Neural cell (in vitro differentiated cells): Measurements from ENCODE around the gene SRRM5. TPM values are rescaled to one million over a fixed set of nuclear protein-coding genes. Genes with fewer than 3 reads are reported as not detected.

Source experiments
- H2AFZ ChIP-seq: fragments of 200-600, 300-800 bp; sonication (generic), shearing (Covaris generic); 2 replicates; pipeline ENCODE4 v1.6.0; 2014; ENCODE audit warnings: low read depth, mild to moderate bottlenecking, antibody characterized with exemption, low read length, moderate library complexity
- H3F3A ChIP-seq: fragments of 200-600 bp; shearing (Covaris generic); 2 replicates; pipeline ENCODE4 v1.6.1; 2016; ENCODE audit warnings: mild to moderate bottlenecking, moderate library complexity, mixed read lengths, antibody characterized with exemption, low read length; ENCODE audit not compliant: insufficient read depth, poor library complexity, severe bottlenecking
- H3K27ac ChIP-seq: fragments of 200-600, 300-800 bp; sonication (generic), shearing (Covaris generic); 2 replicates; pipeline ENCODE4 v1.5.1; 2014; ENCODE audit warnings: mild to moderate bottlenecking, low read length, moderate library complexity
- H3K27me3 ChIP-seq: fragments of 300-800, 200-600 bp; sonication (generic), shearing (Covaris generic); 2 replicates; pipeline ENCODE4 v1.6.0; 2014; ENCODE audit warnings: mild to moderate bottlenecking, low read depth, low read length, moderate library complexity; ENCODE audit not compliant: insufficient read depth
- H3K36me3 ChIP-seq: fragments of 300-800, 200-600 bp; sonication (generic), shearing (Covaris generic); 2 replicates; pipeline ENCODE4 v1.5.1; 2014; ENCODE audit warnings: mild to moderate bottlenecking, antibody characterized with exemption, low read length, moderate library complexity; ENCODE audit not compliant: insufficient read depth
- H3K4me2 ChIP-seq: fragments of 300-800, 200-600 bp; sonication (generic), shearing (Covaris generic); 2 replicates; pipeline ENCODE4 v1.6.0; 2014; ENCODE audit warnings: mild to moderate bottlenecking, low read length
- H3K4me3 ChIP-seq: fragments of 300-800, 200-600 bp; sonication (generic), shearing (Covaris generic); 2 replicates; pipeline ENCODE4 v1.5.1; 2014; ENCODE audit warnings: mild to moderate bottlenecking, low read length, moderate library complexity
- H3K79me2 ChIP-seq: fragments of 200-600 bp; shearing (Covaris generic); replicated peaks from 2 replicates; pipeline ENCODE4 v1.6.0; 2014; ENCODE audit warnings: mild to moderate bottlenecking, low read length, moderate library complexity; ENCODE audit not compliant: insufficient read depth
- H3K9ac ChIP-seq: fragments of 300-800, 200-600 bp; sonication (generic), shearing (Covaris generic); 2 replicates; pipeline ENCODE4 v1.6.1; 2016; ENCODE audit warnings: mild to moderate bottlenecking, low read length, mixed read lengths
- H3K9me2 ChIP-seq: fragments of 200-600 bp; shearing (Covaris generic); 2 replicates; pipeline ENCODE4 v1.6.1; 2016; ENCODE audit warnings: mild to moderate bottlenecking, low read length, mixed read lengths; ENCODE audit not compliant: insufficient read depth
- H3K9me3 ChIP-seq: fragments of 200-600, 300-800 bp; sonication (generic), shearing (Covaris generic); 2 replicates; pipeline ENCODE4 v1.6.1; 2016; ENCODE audit warnings: mild to moderate bottlenecking, mixed run types, low read length, moderate library complexity, mixed read lengths
- H4K20me1 ChIP-seq: fragments of 200-600 bp; shearing (Covaris generic); 2 replicates; pipeline ENCODE4 v1.6.1; 2016; ENCODE audit warnings: mild to moderate bottlenecking, mixed run types; ENCODE audit not compliant: insufficient read depth
- EP300 ChIP-seq: fragments of 450-650 bp; conservative IDR thresholded peaks from 2 replicates; pipeline ENCODE4 v1.6.1; 2014; ENCODE audit warnings: antibody characterized with exemption, mild to moderate bottlenecking, moderate library complexity; ENCODE audit not compliant: poor library complexity, severe bottlenecking
- EZH2 ChIP-seq: fragments of 200-600, 300-800 bp; shearing (Covaris generic), sonication (generic); IDR thresholded peaks from 2 replicates; pipeline ENCODE4 v1.6.1; 2014; ENCODE audit warnings: antibody characterized with exemption, low read length, borderline replicate concordance, mild to moderate bottlenecking; ENCODE audit not compliant: insufficient read depth, poor library complexity, severe bottlenecking
- MXI1 ChIP-seq: fragments of 450-650 bp; conservative IDR thresholded peaks from 2 replicates; pipeline ENCODE4 v1.6.1; 2014; ENCODE audit warnings: antibody characterized with exemption, mild to moderate bottlenecking; ENCODE audit not compliant: poor library complexity, severe bottlenecking
- POLR2AphosphoS5 ChIP-seq: IDR thresholded peaks from 2 replicates; pipeline ENCODE4 v1.6.1; 2012
- RAD21 ChIP-seq: fragments of 450-650 bp; conservative IDR thresholded peaks from 2 replicates; pipeline ENCODE4 v1.6.1; 2014; ENCODE audit warnings: antibody characterized with exemption, mild to moderate bottlenecking, moderate library complexity
- SMC3 ChIP-seq: fragments of 450-650 bp; conservative IDR thresholded peaks from 2 replicates; pipeline ENCODE4 v1.6.1; 2014; ENCODE audit warnings: antibody characterized with exemption, mild to moderate bottlenecking, moderate library complexity; ENCODE audit not compliant: poor library complexity
- TAF1 ChIP-seq: IDR thresholded peaks from 2 replicates; pipeline ENCODE4 v1.6.1; 2012; ENCODE audit warnings: low read depth
- polyA plus RNA-seq: library from polyadenylated mRNA; depleted of rRNA; stranded (reverse); fragments of >200 nt; gene quantifications from 2 replicates; pipeline ENCODE4 v1.2.3, GENCODE V29; 2014
- TF ChIP-seq, protein P1 (sequence below): IDR thresholded peaks from 2 replicates; pipeline ENCODE4 v1.6.1; 2012; ENCODE audit warnings: borderline replicate concordance
- TF ChIP-seq, protein P2 (sequence below): fragments of 450-650 bp; IDR thresholded peaks from 2 replicates; pipeline ENCODE4 v1.5.1; 2014; ENCODE audit warnings: antibody characterized with exemption, mild to moderate bottlenecking, moderate library complexity; ENCODE audit not compliant: poor library complexity, severe bottlenecking

SRRM5 gene
- polyA plus RNA-seq, 1 donor from 2014 or later, result not detected

DNA sequence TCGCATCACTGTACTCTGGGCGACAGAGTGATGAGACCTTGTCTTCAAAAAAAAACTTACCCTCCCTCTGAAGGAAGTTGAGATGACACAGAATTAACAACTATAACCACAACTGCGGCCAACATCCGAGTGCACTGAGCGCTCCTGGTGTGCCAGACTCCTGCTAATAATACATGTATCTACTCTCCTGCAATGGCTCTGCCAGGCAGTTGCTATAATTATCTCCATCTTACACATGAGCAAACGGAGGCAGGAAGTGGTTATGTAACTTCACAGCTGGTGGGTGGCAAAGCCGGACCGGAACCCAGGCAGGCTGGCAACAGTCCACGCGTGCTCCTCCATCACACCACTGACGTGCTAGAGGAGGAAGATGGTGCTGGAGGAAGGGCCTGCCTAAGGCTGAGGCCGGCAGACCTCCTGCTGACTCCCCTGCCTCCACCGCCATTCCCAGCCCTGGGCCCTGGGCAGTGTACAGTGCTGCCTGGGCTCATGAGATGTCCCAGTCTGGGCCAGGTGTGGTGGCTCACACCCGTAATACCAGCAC, 49.1 kb upstream of the SRRM5 start:
- H3K4me3 ChIP-seq, result no peak overlapping the region
- no peak overlapping the region for H3K4me2 ChIP-seq
- H3K9ac ChIP-seq, result no peak overlapping the region
- no peaks in the 10 kb centered on the region for H3K9me3 ChIP-seq
- H3K79me2 ChIP-seq, result no peaks in the 10 kb centered on the region
- H3K27ac ChIP-seq, result no peak overlapping the region
- H3F3A ChIP-seq, result no peaks in the 10 kb centered on the region
- no peaks in the 10 kb centered on the region for H3K27me3 ChIP-seq
- H3K36me3 ChIP-seq, result no peaks in the 10 kb centered on the region
- TF ChIP-seq TAF1 (no peak), POLR2AphosphoS5 (no peak), EP300 (no peak), MXI1 (no peak), EZH2 (no peak), RAD21 (no peak), SMC3 (no peak)
- TF ChIP-seq, protein P1, sequence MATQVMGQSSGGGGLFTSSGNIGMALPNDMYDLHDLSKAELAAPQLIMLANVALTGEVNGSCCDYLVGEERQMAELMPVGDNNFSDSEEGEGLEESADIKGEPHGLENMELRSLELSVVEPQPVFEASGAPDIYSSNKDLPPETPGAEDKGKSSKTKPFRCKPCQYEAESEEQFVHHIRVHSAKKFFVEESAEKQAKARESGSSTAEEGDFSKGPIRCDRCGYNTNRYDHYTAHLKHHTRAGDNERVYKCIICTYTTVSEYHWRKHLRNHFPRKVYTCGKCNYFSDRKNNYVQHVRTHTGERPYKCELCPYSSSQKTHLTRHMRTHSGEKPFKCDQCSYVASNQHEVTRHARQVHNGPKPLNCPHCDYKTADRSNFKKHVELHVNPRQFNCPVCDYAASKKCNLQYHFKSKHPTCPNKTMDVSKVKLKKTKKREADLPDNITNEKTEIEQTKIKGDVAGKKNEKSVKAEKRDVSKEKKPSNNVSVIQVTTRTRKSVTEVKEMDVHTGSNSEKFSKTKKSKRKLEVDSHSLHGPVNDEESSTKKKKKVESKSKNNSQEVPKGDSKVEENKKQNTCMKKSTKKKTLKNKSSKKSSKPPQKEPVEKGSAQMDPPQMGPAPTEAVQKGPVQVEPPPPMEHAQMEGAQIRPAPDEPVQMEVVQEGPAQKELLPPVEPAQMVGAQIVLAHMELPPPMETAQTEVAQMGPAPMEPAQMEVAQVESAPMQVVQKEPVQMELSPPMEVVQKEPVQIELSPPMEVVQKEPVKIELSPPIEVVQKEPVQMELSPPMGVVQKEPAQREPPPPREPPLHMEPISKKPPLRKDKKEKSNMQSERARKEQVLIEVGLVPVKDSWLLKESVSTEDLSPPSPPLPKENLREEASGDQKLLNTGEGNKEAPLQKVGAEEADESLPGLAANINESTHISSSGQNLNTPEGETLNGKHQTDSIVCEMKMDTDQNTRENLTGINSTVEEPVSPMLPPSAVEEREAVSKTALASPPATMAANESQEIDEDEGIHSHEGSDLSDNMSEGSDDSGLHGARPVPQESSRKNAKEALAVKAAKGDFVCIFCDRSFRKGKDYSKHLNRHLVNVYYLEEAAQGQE, result no peak
- TF ChIP-seq, protein P2, sequence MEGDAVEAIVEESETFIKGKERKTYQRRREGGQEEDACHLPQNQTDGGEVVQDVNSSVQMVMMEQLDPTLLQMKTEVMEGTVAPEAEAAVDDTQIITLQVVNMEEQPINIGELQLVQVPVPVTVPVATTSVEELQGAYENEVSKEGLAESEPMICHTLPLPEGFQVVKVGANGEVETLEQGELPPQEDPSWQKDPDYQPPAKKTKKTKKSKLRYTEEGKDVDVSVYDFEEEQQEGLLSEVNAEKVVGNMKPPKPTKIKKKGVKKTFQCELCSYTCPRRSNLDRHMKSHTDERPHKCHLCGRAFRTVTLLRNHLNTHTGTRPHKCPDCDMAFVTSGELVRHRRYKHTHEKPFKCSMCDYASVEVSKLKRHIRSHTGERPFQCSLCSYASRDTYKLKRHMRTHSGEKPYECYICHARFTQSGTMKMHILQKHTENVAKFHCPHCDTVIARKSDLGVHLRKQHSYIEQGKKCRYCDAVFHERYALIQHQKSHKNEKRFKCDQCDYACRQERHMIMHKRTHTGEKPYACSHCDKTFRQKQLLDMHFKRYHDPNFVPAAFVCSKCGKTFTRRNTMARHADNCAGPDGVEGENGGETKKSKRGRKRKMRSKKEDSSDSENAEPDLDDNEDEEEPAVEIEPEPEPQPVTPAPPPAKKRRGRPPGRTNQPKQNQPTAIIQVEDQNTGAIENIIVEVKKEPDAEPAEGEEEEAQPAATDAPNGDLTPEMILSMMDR, result no peak
- no peaks in the 10 kb centered on the region for H4K20me1 ChIP-seq
- no peak overlapping the region for H2AFZ ChIP-seq
- H3K9me2 ChIP-seq, result no peaks in the 10 kb centered on the region

DNA sequence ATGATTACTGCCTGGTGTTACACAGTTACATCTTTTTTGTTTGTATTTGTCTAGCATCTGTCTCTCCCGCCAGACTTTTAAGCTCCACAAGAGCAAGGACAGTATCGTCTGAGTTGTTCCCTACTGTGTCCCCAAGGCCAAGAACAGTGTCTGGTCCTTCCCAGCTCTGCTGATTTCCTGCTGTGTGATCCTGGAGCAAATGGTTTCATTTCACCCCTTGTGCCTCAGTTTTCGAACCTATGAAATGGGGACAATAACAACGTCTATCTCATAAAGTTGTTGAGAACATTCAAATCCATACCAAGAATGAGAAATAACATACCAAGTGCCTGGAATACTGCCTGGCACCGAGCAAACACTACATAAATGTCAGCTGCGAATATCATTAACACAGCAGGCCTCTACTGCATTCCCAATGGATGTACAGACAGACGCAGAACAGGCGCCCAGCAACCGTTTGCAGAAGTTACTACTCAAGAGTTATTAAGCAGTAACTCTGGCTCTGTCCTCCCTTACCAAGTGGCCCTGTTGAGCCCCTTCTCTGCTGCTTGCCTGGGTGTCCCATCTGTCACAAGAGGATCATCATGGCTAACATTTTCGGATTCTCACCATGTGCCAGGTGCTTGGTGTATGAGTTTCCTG, 48.0 kb upstream of the SRRM5 start:
- no peak overlapping the region for H3K4me3 ChIP-seq
- no peak overlapping the region for H3K27ac ChIP-seq
- no peak overlapping the region for H2AFZ ChIP-seq
- H3K79me2 ChIP-seq, result peaks cover 3% of the 10 kb centered on the region
- no peaks in the 10 kb centered on the region for H3K9me2 ChIP-seq
- no peaks in the 10 kb centered on the region for H3K36me3 ChIP-seq
- no peaks in the 10 kb centered on the region for H4K20me1 ChIP-seq
- H3K9me3 ChIP-seq, result no peaks in the 10 kb centered on the region
- H3K27me3 ChIP-seq, result no peaks in the 10 kb centered on the region
- no peak overlapping the region for H3K9ac ChIP-seq
- H3F3A ChIP-seq, result no peaks in the 10 kb centered on the region
- TF ChIP-seq POLR2AphosphoS5, result no peak
- no peak for TF ChIP-seq EP300
- TF ChIP-seq SMC3, result no peak
- no peak for TF ChIP-seq EZH2
- TF ChIP-seq TAF1, result no peak
- H3K4me2 ChIP-seq, result no peak overlapping the region
